Measurements from ENCODE around the gene SFXN5.

DNA sequence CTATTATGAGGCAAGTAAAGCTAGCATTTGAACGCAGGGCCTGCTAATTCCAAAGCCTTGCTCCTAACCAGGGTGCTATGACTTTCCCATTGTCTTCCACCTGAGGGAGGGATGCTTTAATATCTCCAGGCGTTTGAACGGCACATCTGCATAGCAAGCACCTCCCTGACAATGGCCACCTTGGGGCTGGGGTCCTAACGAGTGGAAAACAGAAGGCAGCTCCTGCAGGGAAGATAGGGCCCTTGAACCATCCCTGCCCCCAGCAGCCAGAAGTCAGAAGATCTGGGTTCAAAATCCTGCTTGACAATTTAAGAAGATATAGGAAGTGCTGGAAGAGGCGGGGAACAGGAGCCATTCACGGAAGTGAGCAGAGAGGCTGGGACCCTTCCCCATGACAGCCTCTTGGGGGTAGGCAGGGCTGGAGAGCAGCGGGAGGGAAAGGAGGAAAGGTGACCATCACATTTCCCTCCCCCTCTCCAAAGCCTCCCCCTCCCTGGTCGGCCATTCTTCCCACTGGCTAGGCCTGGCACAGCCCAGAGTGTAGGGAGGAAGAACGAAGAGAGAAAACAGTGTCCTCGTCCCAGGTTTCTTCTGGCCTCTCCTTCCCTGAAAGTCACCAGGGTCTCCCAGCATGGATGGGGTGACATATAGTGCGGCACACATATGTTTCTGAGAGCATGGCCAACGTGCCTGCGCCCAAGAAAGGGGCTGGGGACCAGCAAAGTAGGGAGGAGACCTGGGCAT lies 80.6 kb downstream of the SFXN5 start:
- no peak for TF ChIP-seq EZH2 (IDR thresholded peaks at IDR 0.05; ENCODE audit: low read length, missing control alignments)
- TF ChIP-seq, protein P1, sequence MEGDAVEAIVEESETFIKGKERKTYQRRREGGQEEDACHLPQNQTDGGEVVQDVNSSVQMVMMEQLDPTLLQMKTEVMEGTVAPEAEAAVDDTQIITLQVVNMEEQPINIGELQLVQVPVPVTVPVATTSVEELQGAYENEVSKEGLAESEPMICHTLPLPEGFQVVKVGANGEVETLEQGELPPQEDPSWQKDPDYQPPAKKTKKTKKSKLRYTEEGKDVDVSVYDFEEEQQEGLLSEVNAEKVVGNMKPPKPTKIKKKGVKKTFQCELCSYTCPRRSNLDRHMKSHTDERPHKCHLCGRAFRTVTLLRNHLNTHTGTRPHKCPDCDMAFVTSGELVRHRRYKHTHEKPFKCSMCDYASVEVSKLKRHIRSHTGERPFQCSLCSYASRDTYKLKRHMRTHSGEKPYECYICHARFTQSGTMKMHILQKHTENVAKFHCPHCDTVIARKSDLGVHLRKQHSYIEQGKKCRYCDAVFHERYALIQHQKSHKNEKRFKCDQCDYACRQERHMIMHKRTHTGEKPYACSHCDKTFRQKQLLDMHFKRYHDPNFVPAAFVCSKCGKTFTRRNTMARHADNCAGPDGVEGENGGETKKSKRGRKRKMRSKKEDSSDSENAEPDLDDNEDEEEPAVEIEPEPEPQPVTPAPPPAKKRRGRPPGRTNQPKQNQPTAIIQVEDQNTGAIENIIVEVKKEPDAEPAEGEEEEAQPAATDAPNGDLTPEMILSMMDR (conservative IDR thresholded peaks at IDR 0.05 in 1 of 2, IDR thresholded peaks at IDR 0.05 in 1 of 2; ENCODE audit: low read depth in 1 of 2, low read length in 2 of 2): no peak

Data from fibroblast of lung (primary cell).